ENCODE measurements around the gene NKIRAS2. TPM values are rescaled to one million over a fixed set of nuclear protein-coding genes. Genes with fewer than 3 reads are reported as not detected.
A peak's percentile ranks its signal among the peaks of the same experiment; 100 is the strongest.

NKIRAS2 gene
- total RNA-seq, 4 donors from 2014 or later: 33.7 to 52.5 (median 43.9) TPM

DNA sequence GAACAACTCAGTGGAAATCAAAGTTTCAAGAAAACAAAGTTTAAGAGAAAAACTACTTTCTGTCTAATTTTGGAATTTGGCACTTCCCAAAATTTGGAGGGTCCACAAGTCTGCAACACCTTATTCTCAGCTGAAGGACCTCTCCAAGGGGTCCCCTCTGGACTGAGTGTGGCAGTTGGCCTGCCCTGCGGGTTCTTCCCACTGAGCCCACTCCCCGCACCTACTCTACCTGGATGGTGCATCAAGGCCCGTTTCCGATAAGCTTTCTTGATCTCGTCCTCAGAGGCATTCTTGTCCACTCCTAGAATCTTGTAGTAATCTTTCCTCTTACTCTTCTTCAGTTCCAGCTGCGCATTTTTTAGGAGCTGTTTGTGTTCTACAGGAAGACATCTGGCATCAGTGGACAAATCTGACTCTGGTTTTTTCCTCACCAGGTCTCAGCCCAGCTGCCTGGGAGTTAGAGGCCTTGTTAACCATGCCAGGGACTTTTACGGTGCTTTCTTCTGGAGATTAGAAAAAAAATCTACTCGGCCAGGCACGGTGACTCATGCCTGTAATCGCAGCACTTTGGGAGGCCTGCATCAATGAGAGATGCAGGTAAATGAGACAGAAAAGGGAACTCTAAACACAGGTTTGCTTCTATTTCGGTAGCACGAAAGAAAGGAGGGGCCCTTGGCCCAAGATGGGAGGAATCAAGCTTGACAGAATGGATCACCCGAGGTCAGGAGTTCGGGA is 37.7 kb upstream of the NKIRAS2 start:
- no peaks in the 10 kb centered on the region for H3K27me3 ChIP-seq
- peaks cover 72% of the 10 kb centered on the region for H3K36me3 ChIP-seq
- no peak for TF ChIP-seq POLR2A (IDR thresholded peaks at IDR 0.05)
- peaks cover 13% of the 10 kb centered on the region for H3K4me1 ChIP-seq
- 59% methylated on average over 14 of the region's 14 CpGs for WGBS
- peak in 1 of 2 donors; percentile 52 for DNase-seq (ENCODE audit: low spot score in 2 of 2)
- H3K27ac ChIP-seq: no peak overlapping the region
- no peaks in the 10 kb centered on the region for H3K9me3 ChIP-seq
- H3K4me3 ChIP-seq: no peak overlapping the region

GRCh38 chr17:41984454-41984853 is 35.4 kb upstream of the NKIRAS2 start:
- no peak overlapping the region for H3K27ac ChIP-seq
- WGBS: 95% methylated on average over 8 of the region's 8 CpGs
- no peaks in the 10 kb centered on the region for H3K9me3 ChIP-seq
- no peak overlapping the region for H3K4me3 ChIP-seq
- H3K36me3 ChIP-seq: peaks cover 77% of the 10 kb centered on the region
- peak in 1 of 2 donors; percentile 22 for DNase-seq (ENCODE audit: low spot score in 2 of 2)
- H3K4me1 ChIP-seq: no peaks in the 10 kb centered on the region
- TF ChIP-seq EP300 (IDR thresholded peaks at IDR 0.05): no peak
- H3K27me3 ChIP-seq: no peaks in the 10 kb centered on the region

- Histone ChIP-seq H3K27ac (no peak overlapping the region), H3K4me3 (no peak overlapping the region), H3K9me3 (no peaks in the 10 kb centered on the region), H3K4me1 (no peaks in the 10 kb centered on the region), H3K36me3 (peaks cover 78% of the 10 kb centered on the region), H3K27me3 (no peaks in the 10 kb centered on the region)
- 86% methylated on average over 8 of the region's 8 CpGs for WGBS
- TF ChIP-seq CTCF (IDR thresholded peaks at IDR 0.05) (no peak), EP300 (IDR thresholded peaks at IDR 0.05) (no peak), POLR2A (IDR thresholded peaks at IDR 0.05) (no peak), POLR2AphosphoS5 (IDR thresholded peaks at IDR 0.05) (no peak)
- DNase-seq (ENCODE audit: low spot score in 2 of 2): no peak
Measured at GRCh38 chr17:41985919-41986318, 34.0 kb upstream of the NKIRAS2 start.

- Histone ChIP-seq H3K4me3 (no peak overlapping the region), H3K27me3 (no peaks in the 10 kb centered on the region), H3K4me1 (no peaks in the 10 kb centered on the region), H3K36me3 (peaks cover 78% of the 10 kb centered on the region), H3K27ac (no peak overlapping the region), H3K9me3 (no peaks in the 10 kb centered on the region)
- DNase-seq (ENCODE audit: low spot score in 2 of 2): no peak
- 87% methylated on average over 1 of the region's 1 CpG for WGBS
- TF ChIP-seq POLR2A (IDR thresholded peaks at IDR 0.05) (no peak), EP300 (IDR thresholded peaks at IDR 0.05) (no peak), CTCF (IDR thresholded peaks at IDR 0.05) (no peak), POLR2AphosphoS5 (IDR thresholded peaks at IDR 0.05) (no peak)
Measured at GRCh38 chr17:41986634-41987033, 33.3 kb upstream of the NKIRAS2 start.

- peak in 1 of 2 donors; percentile 26 for DNase-seq (ENCODE audit: low spot score in 2 of 2)
- whole genome bisulfite sequencing: 74% methylated on average over 3 of the region's 3 CpGs
- Histone ChIP-seq H3K36me3 (peaks cover 81% of the 10 kb centered on the region), H3K27ac (no peak overlapping the region), H3K9me3 (no peaks in the 10 kb centered on the region), H3K4me1 (no peaks in the 10 kb centered on the region), H3K4me3 (no peak overlapping the region), H3K27me3 (no peaks in the 10 kb centered on the region)
- TF ChIP-seq CTCF (IDR thresholded peaks at IDR 0.05) (no peak), POLR2A (IDR thresholded peaks at IDR 0.05) (no peak), POLR2AphosphoS5 (IDR thresholded peaks at IDR 0.05) (no peak), EP300 (IDR thresholded peaks at IDR 0.05) (no peak)
Measured at GRCh38 chr17:41987642-41988041, 32.2 kb upstream of the NKIRAS2 start.

DNA sequence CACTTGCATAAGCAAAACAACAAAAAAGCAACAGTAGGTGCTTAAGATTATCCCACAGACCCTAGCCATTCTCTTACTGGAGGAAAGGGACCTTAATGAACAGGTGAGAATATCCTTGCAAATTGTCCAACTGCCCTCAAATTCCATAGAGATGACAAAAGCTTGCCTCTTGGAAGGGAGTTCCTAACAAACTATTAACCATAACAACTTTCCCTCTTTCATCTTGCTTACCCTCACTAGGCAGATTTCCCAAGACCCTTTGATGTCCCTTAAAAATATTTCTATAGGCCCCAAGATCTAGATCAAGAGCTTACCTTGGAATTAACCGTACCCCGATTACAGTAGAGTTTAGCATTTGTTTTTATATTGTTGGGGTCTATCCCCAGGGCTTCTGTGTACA is 31.5 kb upstream of the NKIRAS2 start:
- Histone ChIP-seq H3K4me3 (no peak overlapping the region), H3K27me3 (no peaks in the 10 kb centered on the region), H3K4me1 (no peaks in the 10 kb centered on the region), H3K36me3 (peaks cover 81% of the 10 kb centered on the region), H3K9me3 (no peaks in the 10 kb centered on the region), H3K27ac (no peak overlapping the region)
- 94% methylated on average over 2 of the region's 2 CpGs for WGBS
- TF ChIP-seq EP300 (IDR thresholded peaks at IDR 0.05) (no peak), CTCF (IDR thresholded peaks at IDR 0.05) (no peak), POLR2AphosphoS5 (IDR thresholded peaks at IDR 0.05) (no peak)
- no peak for DNase-seq (ENCODE audit: low spot score in 2 of 2)

Data from suprapubic skin (tissue), 4 donors.